IPS-18c (cell line): ENCODE data around the gene MB21D2.
"Not testable (repeated sequence)": the region's sequence is repeated elsewhere in the genome, so short reads cannot be mapped to it uniquely, and the experiment has no call there.

Experiments
- H3K4me3 ChIP-seq: 2 replicates; pipeline ENCODE4 v1.7.0; 2013; ENCODE audit warnings: low read depth, mild to moderate bottlenecking, low read length, moderate library complexity; ENCODE audit not compliant: insufficient read depth
- H3K9me3 ChIP-seq: one replicate; pipeline ENCODE4 v1.6.1; 2013; ENCODE audit warnings: mild to moderate bottlenecking, low read length, moderate library complexity; ENCODE audit not compliant: control insufficient read depth, insufficient read depth

The MB21D2 gene

GRCh38 chr3:192816351-192816750 lies 101.3 kb downstream of the MB21D2 start:
- Histone ChIP-seq H3K9me3 (no peaks in the 10 kb centered on the region), H3K4me3 (no peak overlapping the region)

- H3K4me3 ChIP-seq = no peak overlapping the region
- no peaks in the 10 kb centered on the region for H3K9me3 ChIP-seq
Measured at GRCh38 chr3:192812743-192813383, 104.8 kb downstream of the MB21D2 start.

- Histone ChIP-seq H3K9me3 (no peaks in the 10 kb centered on the region), H3K4me3 (no peak overlapping the region)
Measured at GRCh38 chr3:192805711-192806110, 111.9 kb downstream of the MB21D2 start.

GRCh38 chr3:192804502-192804901 lies 113.2 kb downstream of the MB21D2 start:
- Histone ChIP-seq H3K4me3 (no peak overlapping the region), H3K9me3 (no peaks in the 10 kb centered on the region)

- no peaks in the 10 kb centered on the region for H3K9me3 ChIP-seq
- H3K4me3 ChIP-seq = no peak overlapping the region
Measured at GRCh38 chr3:192802957-192803899, 114.4 kb downstream of the MB21D2 start.

GRCh38 chr3:192801985-192802384 lies 115.7 kb downstream of the MB21D2 start:
- Histone ChIP-seq H3K4me3 (no peak overlapping the region), H3K9me3 (no peaks in the 10 kb centered on the region)

- H3K4me3 ChIP-seq = no peak overlapping the region
- H3K9me3 ChIP-seq = no peaks in the 10 kb centered on the region
Measured at GRCh38 chr3:192799721-192800120, 117.9 kb downstream of the MB21D2 start.

GRCh38 chr3:192795021-192795420 lies 122.6 kb downstream of the MB21D2 start:
- no peak overlapping the region for H3K4me3 ChIP-seq

GRCh38 chr3:192794216-192794615 lies 123.4 kb downstream of the MB21D2 start:
- H3K4me3 ChIP-seq = no peak overlapping the region
- no peaks in the 10 kb centered on the region for H3K9me3 ChIP-seq

More at GRCh38 chr3:192795021-192795420, 122.6 kb downstream of the MB21D2 start:
- H3K9me3 ChIP-seq = no peaks in the 10 kb centered on the region

- H3K4me3 ChIP-seq = peak overlapping the region; percentile 46
- H3K9me3 ChIP-seq = not testable (repeated sequence)
Measured at GRCh38 chr3:192788816-192789515, 128.7 kb downstream of the MB21D2 start.

GRCh38 chr3:192778508-192778907 lies 139.1 kb downstream of the MB21D2 start:
- Histone ChIP-seq H3K9me3 (no peaks in the 10 kb centered on the region), H3K4me3 (no peak overlapping the region)

GRCh38 chr3:192774341-192774740 lies 143.3 kb downstream of the MB21D2 start:
- H3K9me3 ChIP-seq, H3K4me3 ChIP-seq: not testable (repeated sequence)

GRCh38 chr3:192772240-192772894 lies 145.3 kb downstream of the MB21D2 start:
- no peak overlapping the region for H3K4me3 ChIP-seq
- no peaks in the 10 kb centered on the region for H3K9me3 ChIP-seq

- H3K9me3 ChIP-seq = no peaks in the 10 kb centered on the region
- H3K4me3 ChIP-seq = no peak overlapping the region
Measured at GRCh38 chr3:192758654-192759053, 159.0 kb downstream of the MB21D2 start.

- no peaks in the 10 kb centered on the region for H3K9me3 ChIP-seq
Measured at GRCh38 chr3:192751148-192751547, 166.5 kb downstream of the MB21D2 start.

GRCh38 chr3:192750201-192750600 lies 167.5 kb downstream of the MB21D2 start:
- H3K4me3 ChIP-seq = no peak overlapping the region
- no peaks in the 10 kb centered on the region for H3K9me3 ChIP-seq

More at GRCh38 chr3:192751148-192751547, 166.5 kb downstream of the MB21D2 start:
- H3K4me3 ChIP-seq = no peak overlapping the region

- Histone ChIP-seq H3K9me3 (no peaks in the 10 kb centered on the region), H3K4me3 (no peak overlapping the region)
Measured at GRCh38 chr3:192747746-192748145, 169.9 kb downstream of the MB21D2 start.
